ENCODE data around the gene UBALD2.
"Not testable (repeated sequence)": the region's sequence is repeated elsewhere in the genome, so short reads cannot be mapped to it uniquely, and the experiment has no call there.

DNA sequence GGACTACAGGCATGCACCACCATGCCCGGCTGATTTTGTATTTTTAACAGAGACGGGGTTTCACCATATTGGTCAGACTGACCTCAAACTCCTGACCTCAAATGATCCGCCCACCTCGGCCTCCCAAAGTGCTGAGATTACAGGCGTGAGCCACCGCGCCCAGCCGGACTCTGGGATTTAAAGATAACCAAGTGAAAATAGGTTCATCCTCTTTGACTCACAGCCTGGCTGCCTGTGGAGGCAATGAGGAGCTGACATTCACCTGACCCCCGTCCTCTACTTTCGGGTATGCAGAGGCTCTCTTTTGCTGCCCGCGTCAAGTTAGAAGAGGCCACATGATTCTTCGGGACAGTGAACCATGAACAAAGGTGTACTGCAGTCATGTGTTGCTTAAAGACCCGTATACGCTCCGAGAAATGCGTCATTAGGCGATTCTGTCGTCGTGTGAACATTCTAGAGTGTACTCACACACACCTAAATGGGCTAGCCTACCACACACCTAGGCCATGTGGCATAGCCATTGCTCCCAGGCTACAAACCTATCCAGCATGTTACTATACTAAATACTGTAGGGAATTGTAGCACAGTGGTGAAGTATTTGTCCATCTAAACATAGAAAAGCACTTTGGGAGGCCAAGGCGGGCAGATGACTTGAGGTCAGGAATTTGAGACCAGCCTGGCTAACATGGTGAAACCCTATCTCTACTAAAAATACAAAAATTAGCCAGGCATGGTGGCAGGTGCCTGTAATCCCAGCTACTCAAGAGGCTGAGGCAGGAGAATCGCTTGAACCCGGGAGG is 12.0 kb upstream of the UBALD2 start:
- TF ChIP-seq, protein P1, sequence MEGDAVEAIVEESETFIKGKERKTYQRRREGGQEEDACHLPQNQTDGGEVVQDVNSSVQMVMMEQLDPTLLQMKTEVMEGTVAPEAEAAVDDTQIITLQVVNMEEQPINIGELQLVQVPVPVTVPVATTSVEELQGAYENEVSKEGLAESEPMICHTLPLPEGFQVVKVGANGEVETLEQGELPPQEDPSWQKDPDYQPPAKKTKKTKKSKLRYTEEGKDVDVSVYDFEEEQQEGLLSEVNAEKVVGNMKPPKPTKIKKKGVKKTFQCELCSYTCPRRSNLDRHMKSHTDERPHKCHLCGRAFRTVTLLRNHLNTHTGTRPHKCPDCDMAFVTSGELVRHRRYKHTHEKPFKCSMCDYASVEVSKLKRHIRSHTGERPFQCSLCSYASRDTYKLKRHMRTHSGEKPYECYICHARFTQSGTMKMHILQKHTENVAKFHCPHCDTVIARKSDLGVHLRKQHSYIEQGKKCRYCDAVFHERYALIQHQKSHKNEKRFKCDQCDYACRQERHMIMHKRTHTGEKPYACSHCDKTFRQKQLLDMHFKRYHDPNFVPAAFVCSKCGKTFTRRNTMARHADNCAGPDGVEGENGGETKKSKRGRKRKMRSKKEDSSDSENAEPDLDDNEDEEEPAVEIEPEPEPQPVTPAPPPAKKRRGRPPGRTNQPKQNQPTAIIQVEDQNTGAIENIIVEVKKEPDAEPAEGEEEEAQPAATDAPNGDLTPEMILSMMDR (IDR thresholded peaks at IDR 0.05; ENCODE audit: poor library complexity, severe bottlenecking): not testable (repeated sequence)
- TF ChIP-seq, protein P2, sequence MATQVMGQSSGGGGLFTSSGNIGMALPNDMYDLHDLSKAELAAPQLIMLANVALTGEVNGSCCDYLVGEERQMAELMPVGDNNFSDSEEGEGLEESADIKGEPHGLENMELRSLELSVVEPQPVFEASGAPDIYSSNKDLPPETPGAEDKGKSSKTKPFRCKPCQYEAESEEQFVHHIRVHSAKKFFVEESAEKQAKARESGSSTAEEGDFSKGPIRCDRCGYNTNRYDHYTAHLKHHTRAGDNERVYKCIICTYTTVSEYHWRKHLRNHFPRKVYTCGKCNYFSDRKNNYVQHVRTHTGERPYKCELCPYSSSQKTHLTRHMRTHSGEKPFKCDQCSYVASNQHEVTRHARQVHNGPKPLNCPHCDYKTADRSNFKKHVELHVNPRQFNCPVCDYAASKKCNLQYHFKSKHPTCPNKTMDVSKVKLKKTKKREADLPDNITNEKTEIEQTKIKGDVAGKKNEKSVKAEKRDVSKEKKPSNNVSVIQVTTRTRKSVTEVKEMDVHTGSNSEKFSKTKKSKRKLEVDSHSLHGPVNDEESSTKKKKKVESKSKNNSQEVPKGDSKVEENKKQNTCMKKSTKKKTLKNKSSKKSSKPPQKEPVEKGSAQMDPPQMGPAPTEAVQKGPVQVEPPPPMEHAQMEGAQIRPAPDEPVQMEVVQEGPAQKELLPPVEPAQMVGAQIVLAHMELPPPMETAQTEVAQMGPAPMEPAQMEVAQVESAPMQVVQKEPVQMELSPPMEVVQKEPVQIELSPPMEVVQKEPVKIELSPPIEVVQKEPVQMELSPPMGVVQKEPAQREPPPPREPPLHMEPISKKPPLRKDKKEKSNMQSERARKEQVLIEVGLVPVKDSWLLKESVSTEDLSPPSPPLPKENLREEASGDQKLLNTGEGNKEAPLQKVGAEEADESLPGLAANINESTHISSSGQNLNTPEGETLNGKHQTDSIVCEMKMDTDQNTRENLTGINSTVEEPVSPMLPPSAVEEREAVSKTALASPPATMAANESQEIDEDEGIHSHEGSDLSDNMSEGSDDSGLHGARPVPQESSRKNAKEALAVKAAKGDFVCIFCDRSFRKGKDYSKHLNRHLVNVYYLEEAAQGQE (IDR thresholded peaks at IDR 0.05; ENCODE audit: borderline replicate concordance): not testable (repeated sequence)
- not testable (repeated sequence) for TF ChIP-seq POLR2AphosphoS5 (IDR thresholded peaks at IDR 0.05); TAF1 (IDR thresholded peaks at IDR 0.05; ENCODE audit: low read depth)
